Central memory CD4-positive, alpha-beta T cell (primary cell): Measurements from ENCODE around the gene PPM1H.
"Not testable (repeated sequence)": the region's sequence is repeated elsewhere in the genome, so short reads cannot be mapped to it uniquely, and the experiment has no call there.

Experiments used
- DNase-seq: peaks from one replicate; pipeline ENCODE4 v3.0.0; 2022

PPM1H gene

GRCh38 chr12:62907561-62907960, 27.4 kb downstream of the PPM1H start:
- DNase-seq = no peak

- no peak for DNase-seq
Observed at GRCh38 chr12:62907078-62907477, 27.9 kb downstream of the PPM1H start.

- no peak for DNase-seq
Observed at GRCh38 chr12:62903151-62903550, 31.8 kb downstream of the PPM1H start.

- no peak for DNase-seq
Observed at GRCh38 chr12:62900686-62901272, 34.2 kb downstream of the PPM1H start.

- no peak for DNase-seq
Observed at GRCh38 chr12:62899568-62900390, 35.2 kb downstream of the PPM1H start.

GRCh38 chr12:62898526-62898925, 36.4 kb downstream of the PPM1H start:
- no peak for DNase-seq

GRCh38 chr12:62895351-62895877, 39.5 kb downstream of the PPM1H start:
- DNase-seq = no peak

- DNase-seq = no peak
Observed at GRCh38 chr12:62893276-62893675, 41.7 kb downstream of the PPM1H start.

- DNase-seq = no peak
Observed at GRCh38 chr12:62891805-62892549, 43.0 kb downstream of the PPM1H start.

GRCh38 chr12:62888454-62889110, 46.4 kb downstream of the PPM1H start:
- DNase-seq = no peak

GRCh38 chr12:62886796-62887195, 48.2 kb downstream of the PPM1H start:
- no peak for DNase-seq

- no peak for DNase-seq
Observed at GRCh38 chr12:62885242-62885641, 49.7 kb downstream of the PPM1H start.

GRCh38 chr12:62884832-62885231, 50.1 kb downstream of the PPM1H start:
- not testable (repeated sequence) for DNase-seq

GRCh38 chr12:62882696-62883095, 52.3 kb downstream of the PPM1H start:
- DNase-seq = no peak

GRCh38 chr12:62882140-62882539, 52.8 kb downstream of the PPM1H start:
- no peak for DNase-seq

GRCh38 chr12:62879691-62880090, 55.3 kb downstream of the PPM1H start:
- DNase-seq = no peak

GRCh38 chr12:62879228-62879627, 55.7 kb downstream of the PPM1H start:
- DNase-seq = not testable (repeated sequence)

- no peak for DNase-seq
Observed at GRCh38 chr12:62878211-62878610, 56.7 kb downstream of the PPM1H start.

- no peak for DNase-seq
Observed at GRCh38 chr12:62876938-62877548, 57.9 kb downstream of the PPM1H start.

- no peak for DNase-seq
Observed at GRCh38 chr12:62873826-62874448, 61.0 kb downstream of the PPM1H start.

GRCh38 chr12:62873116-62873825, 61.7 kb downstream of the PPM1H start:
- DNase-seq = no peak
